ENCODE measurements around the gene CYP2S1.
"Not testable (repeated sequence)": the region's sequence is repeated elsewhere in the genome, so short reads cannot be mapped to it uniquely, and the experiment has no call there.

Gene CYP2S1, protein sequence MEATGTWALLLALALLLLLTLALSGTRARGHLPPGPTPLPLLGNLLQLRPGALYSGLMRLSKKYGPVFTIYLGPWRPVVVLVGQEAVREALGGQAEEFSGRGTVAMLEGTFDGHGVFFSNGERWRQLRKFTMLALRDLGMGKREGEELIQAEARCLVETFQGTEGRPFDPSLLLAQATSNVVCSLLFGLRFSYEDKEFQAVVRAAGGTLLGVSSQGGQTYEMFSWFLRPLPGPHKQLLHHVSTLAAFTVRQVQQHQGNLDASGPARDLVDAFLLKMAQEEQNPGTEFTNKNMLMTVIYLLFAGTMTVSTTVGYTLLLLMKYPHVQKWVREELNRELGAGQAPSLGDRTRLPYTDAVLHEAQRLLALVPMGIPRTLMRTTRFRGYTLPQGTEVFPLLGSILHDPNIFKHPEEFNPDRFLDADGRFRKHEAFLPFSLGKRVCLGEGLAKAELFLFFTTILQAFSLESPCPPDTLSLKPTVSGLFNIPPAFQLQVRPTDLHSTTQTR

DNA sequence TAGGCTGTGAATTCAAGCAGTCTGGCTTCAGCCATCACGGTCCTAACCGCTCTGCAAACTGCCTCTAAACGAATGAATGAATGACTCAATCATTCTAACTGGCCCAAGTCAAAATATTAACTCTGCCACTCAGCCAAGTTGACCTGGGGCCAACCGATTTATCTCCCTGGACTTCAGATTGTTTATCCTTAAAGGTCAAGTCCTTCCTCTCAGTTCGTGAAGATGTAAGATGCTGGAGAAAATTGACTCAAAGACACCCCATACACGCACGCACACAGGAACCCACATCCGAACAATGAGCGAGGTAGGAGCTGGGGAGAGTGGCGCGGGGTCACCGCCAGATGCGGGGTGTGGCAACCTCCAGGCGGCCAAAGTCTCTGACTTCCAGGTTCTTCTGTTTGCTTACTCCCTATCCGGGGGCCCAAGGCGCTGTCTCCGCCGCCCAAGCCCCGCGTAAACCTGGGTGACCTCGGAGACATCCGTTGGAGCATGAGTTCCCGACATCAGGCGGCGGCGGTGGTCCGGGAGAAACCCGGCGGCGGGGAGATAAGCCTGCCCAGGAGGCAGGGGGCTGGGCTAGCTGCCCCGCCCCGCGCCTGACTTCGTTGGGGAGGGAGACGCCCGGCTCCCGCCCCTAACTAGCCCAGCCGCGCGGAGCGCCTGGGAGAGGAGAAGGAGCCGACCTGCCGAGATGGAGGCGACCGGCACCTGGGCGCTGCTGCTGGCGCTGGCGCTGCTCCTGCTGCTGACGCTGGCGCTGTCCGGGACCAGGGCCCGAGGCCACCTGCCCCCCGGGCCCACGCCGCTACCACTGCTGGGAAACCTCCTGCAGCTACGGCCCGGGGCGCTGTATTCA lies at the start of gene CYP2S1:
Gene CYP2S1 (plus strand): TSS at position 646 of the 856 bp plus-strand sequence. CDS start 46 bp downstream, at position 692.
- DNase-seq, result no peak

DNA sequence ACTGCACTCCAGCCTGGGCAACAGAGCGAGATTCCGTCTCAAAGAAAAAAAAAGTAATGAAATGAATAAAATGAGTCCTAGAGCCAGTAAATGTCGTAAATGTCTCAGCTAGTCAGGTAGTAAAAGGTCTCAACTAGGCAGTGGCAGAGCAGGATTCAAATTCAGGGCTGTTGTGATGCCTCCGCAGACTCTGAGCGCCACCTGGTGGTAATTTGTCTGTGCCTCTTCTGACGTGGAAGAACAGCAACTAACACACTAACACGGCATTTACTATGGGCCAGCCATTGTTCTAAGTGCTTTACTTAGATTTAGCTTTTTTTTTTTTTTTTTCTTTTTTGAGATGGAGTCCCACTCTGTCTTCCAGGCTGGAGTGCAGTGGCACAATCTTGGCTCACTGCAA lies 48.6 kb upstream of the CYP2S1 start:
- peak; percentile 30 to 36 for DNase-seq

DNA sequence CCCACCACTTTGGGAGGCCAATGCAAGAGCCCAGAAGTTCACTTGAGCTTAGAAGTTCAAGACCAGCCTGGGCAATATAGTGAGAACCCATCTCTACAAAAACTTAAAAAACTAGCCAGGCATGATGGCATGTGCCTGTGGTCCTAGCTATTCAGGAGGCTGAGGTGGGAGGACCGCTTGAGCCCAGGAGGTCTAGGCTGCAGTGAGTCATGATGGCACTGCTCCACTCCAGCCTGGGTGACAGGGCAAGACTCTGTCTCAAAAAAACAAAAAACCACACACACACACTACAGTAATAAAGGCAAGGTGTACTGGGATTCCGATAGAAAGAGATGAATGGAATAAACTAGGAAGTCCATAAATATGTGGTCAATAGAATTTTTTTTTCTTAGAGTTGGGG lies 43.2 kb upstream of the CYP2S1 start:
- DNase-seq, result no peak

DNA sequence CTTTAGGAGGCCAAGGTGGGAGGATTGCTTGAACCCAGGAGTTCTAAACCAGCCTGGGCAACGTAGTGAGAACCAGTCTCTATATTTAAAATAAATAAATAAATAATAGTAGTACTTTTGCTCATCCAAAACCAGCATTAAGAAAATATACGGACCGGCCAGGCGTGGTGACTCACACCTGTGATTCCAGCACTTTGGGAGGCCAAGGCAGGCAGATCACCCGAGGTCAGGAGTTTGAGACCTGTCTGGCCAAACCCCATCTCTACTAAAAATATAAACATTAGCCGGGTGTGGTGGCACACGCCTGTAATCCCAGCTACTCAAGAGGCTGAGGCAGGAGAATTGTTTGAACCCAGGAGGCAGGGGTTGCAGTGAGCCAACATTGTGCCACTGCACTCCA lies 42.0 kb upstream of the CYP2S1 start:
- DNase-seq, result not testable (repeated sequence)

DNA sequence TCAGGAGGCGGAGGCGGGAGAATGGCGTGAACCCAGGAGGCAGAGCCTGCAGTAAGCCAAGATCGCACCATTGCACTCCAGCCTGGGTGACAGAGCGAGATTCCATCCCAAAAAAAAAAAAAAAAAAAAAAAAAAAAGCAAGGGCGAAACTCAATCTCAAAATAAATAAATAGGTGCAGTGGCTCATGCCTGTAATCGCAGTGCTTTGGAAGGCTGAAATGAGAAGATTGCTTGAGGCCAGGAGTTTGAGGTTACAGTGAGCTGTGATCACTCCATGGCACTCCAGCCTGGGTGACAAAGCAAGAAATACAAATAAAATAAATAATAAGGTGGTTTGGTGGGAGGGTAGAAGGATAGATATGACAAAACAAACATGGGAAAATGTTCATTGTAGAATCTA lies 39.0 kb upstream of the CYP2S1 start:
- no peak for DNase-seq

DNA sequence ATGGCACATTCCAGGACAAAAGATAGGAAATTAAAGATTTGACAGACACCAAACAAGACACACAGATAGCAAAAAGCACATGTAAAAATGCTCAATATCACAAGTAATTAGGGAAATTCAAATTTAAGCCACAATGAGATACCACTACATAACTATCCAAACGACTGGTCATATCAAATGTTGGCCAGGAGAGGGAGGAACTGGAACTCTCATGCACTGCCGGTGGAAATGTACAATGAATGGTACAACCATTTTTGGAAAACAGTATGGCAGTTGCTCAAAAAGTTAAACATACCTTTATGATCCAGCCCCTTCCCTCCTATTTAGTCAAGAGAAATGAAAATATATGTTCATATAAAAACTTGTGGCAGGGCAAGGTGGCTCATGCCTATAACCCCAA lies 36.8 kb upstream of the CYP2S1 start:
- DNase-seq, result no peak

DNA sequence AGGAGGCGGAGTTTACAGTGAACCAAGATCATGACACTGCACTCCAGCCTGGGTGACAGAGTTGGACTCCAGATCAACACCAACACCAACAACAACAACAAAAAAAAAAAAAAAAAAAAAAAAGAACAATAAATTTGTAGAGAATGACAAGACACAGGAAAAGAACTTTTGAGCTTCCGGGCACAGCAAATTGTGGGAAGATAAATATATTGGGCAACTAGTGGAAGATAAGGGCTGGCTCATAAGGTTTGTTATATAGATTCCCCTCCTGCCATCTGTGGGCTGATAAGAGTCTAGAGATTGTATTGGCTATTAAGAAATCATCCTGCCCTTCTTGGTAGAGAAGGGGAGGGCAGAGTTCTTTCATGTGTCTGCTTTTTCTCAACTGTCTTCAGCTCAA lies 33.1 kb upstream of the CYP2S1 start:
- DNase-seq, result no peak

DNA sequence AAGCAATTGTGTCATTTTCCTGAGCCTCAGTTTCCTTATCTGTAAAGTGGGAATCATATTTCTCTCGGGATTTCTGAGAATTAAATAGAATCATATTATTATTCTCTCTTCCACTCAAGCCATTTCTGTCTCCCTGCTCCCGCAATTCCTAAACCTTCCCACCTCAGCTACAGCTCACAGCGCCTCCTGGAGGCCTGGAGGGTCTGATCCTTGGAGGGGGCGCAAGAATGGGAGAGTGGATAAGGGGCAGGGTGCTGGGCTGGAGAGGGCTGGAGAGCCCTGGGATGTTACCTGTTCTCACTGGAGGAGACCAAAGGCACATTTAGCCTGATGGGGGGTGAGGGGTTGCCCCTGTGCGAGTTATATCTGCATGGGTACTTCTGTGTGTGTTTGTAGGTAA lies 31.1 kb upstream of the CYP2S1 start:
- DNase-seq, result no peak

DNA sequence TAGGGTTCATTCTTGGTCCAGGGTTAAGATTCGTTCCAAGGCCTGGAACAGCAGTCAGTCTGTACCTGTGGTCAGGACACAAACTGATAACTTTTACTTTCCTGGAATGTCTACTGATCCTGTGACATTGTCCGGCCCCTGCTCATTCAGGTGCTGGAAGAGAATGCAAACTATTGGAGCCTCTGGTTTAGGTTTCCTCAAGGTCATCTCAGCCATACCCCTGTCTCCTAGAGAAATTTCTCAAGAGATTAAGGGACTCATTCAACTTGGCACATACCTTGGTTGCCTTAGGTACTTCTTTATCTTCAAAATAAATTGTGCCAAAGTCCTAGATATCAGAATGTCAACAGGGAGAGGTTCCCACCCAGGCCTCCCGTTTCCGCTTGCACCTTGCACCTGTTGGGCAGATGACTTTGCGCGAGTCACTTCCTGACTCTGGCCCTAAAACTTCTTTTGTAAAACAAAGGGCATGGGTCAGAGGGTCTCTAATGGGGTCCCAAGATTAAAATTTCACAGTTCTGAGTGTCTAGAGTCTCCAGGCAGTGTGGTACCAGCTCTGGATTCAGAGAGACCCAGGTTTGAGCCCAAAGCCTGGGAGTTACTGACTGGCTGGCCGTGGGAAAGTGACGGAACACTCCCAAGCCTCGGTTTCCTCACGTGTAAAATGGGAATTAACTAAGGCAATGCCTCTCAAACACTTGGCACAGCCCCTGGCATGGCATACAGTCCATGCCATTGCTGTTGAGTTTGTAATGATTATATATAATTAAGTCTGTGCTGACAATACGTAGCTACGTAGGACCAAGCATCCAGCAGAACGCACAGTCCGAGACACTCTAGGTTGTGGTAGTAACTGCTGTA lies 25.8 kb upstream of the CYP2S1 start:
- no peak for DNase-seq

DNA sequence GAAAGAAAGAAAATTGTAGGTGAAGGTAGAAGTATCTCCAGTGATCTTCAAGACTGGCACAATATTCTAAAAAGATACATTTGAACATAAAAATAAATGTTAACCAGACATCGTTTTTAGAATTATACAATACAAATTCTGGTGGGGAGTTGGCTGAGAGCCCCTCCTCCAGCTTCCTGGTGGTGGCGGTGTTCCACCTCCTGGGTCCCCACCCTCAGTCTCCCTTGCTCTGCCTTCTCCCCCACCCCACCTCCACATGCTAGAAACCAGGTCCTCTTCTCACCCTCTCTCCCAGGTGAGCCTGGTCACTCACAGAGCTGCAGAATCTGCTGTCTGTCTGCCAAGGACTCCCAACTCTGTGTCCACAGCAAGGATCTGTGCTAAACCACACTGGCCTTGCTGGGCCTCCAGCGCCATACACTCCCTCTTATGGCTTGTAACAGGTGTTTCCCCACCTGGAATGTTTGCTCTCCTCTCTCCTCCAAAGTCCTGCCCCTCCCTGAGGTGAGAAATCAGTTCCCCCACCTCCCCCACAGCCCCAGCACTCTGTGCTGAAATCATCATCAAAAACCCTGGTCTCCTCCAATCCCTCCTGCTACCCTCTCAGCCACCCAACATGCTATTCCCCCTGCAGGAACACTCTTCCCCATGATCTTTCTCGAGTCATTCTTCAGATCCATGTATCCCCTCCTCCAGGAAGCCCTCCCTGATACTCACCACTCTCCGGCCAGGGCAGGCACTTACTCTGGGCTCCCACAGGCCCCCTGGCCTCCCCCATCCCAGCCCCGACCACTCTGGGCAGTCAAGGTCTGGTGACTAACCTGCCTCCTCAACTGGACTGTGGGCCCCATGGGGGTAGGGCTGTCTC lies 20.5 kb upstream of the CYP2S1 start:
- no peak for DNase-seq

DNA sequence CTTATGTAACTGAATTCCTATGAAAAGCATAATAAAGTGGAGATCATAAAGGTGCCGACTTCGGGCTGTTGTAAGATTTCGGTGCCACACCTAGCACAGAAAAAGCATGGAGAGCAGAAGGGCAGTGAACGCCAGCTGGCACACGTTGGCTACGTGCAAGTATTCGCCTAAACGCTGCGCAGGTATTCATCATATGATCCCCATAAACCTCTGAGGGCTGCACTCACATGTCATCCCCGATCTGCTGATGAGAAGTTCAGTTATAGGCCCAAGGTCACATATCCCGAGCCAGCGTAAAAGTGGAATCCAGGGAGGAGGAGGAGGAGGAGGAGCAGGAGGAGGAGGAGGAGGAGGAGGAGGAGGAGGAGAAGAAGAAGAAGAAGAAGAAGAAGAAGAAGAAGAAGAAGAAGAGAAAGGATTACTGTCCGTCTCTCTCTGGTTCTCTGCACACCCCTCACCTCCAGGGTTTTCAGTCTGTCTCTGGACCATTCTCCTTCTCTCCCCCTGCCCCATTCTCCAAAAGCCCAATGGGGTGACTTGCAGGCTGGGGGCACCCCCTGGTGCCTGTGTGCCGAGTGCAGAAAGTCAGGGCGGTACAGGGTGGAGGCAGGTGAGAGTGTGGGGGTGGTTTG lies 18.6 kb upstream of the CYP2S1 start:
- DNase-seq, result no peak

DNA sequence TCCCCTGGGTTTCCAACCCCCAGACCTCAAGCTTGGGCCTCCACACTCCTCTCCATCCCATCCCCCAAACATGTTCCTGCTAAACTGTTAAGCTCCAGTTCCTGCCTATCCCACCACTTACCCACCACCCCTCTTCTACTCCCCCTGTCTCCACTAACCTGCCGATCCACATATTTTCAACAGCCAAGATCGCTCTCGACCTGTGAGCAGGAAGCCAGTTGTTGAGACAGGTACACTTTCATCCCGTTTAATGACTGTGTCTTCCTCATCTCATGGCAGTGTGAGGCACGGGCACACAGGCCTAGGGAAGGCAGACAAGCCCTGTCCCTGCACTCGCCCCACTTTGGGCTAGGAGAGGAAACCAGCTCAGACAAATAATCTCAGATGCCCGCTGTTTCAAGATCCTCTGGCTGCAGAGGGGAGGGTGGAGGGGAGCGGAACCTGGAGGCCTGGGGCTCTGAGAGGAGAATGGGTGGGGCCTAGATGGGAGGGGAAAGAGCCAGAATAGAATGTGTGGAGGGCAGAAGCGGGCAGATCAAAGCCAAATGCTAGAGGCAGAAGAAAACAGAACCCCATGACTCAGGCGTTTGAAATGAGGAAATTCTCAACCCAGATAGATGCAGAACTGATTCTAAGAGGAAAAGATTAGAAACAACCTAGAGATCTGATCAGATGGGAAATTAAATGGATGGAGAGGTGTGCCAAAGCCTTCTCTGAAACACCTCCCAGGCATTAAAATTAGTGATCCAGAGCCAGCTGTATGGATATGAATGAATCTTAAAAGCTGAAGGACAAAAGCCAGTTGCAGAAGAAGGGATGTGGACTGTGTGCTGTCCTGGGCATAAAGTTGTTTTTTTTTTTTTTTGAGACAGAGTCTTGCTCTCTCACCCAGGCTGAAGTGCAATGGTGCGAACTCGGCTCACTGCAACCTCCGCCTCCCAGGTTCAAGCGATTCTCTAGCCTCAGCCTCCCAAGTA lies 16.9 kb upstream of the CYP2S1 start:
- DNase-seq, result peak in 1 of 2 donors; percentile 24

DNA sequence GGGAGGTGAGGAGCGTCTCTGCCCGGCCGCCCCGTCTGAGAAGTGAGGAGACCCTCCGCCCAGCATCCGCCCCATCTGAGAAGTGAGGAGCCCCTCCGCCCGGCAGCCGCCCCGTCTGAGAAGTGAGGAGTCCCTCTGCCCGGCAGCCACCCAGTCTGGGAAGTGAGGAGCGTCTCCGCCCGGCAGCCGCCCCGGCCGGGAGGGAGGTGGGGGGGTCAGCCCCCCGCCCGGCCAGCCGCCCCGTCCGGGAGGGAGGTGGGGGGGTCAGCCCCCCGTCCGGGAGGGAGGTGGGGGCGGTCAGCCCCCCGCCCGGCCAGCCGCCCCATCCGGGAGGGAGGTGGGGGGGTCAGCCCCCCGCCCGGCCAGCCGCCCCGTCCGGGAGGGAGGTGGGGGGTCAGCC lies 12.8 kb upstream of the CYP2S1 start:
- not testable (repeated sequence) for DNase-seq

DNA sequence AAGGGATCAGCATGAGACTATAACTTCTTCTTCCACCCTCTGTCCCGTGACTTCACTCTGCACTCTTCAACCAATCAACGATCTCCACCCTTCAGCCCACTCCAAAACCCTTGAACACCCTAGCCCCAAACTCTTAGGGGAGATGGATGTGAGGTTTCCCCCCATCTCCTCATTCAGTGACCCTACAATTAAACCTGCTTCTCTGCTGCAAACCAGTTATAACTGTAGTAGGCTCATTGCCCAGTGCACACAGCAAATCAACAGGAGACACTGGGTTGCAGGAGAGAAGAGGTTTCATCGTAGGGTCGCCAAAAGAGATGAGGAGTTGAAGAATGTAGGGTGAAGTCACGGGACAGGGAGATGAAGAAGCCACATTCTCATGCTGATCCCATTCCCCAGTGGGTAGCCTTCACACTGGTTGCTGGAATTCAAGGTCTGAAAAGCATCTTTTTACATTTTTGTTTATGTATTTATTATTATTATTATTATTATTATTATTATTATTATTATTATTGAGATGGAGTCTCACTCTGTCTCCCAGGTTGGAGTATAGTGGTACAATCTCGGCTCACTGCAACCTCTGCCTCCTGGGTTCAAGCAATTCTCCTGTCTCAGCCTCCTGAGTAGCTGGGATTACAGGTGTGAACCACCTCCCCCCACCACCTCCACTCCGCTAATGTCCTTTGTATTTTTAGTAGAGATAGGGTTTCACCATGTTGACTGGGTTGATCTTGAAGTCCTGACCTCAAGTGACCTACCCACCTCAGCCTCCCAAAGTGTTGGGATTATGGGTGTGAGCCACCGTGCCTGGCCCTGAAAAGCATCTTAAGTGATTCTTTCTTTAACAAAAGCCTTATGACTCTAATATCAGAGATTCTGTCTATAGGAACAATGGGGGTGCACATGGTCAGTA lies 5.8 kb upstream of the CYP2S1 start:
- no peak for DNase-seq

DNA sequence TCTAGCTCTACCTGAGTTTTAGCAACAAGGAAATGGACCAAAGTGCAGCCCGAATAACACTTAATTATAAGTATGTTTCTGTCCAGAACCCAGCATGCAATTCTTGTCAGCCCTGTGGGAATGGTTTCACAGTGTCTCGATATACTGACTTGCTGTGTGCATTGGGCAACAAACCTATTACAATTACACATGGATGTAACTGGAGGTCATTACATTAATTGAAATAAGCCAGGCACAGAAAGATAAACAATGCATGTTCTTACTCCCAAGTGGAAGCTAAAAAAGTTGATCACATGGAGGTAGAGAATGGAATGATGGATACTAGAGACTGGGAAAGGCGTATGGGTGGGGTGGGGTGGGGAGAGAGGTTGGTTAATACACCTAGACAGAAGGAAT lies 5.1 kb upstream of the CYP2S1 start:
- DNase-seq, result no peak

DNA sequence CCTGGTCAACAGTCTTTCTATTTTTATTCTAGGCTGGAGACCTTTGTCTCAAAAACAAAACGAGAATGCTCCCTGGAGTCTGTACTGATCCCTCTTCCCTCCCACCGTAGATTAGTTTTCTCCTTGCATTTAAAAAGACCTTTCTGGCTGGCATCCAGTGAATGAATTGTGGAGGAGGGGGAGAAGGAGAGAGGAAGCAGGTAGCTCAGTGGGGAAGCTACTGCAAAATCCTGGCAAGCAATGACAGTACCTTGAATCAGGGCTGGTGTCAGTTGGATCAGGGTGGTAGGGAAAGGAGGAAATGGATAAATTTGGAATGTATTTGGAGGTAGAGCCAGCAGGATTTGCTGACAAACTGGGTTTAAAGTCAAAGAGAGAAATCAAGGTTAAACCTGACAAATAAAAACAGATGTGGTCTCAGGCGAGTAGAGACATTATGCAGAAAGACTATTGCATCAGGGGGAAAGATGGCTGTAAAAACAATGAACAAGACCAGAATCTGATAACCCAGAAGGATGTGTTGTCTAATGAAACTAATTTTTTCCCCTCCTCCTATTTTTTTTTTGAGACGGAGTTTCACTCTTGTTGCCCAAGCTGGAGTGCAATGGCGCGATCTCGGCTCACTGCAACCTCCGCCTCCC lies 3.5 kb upstream of the CYP2S1 start:
- DNase-seq, result no peak

DNA sequence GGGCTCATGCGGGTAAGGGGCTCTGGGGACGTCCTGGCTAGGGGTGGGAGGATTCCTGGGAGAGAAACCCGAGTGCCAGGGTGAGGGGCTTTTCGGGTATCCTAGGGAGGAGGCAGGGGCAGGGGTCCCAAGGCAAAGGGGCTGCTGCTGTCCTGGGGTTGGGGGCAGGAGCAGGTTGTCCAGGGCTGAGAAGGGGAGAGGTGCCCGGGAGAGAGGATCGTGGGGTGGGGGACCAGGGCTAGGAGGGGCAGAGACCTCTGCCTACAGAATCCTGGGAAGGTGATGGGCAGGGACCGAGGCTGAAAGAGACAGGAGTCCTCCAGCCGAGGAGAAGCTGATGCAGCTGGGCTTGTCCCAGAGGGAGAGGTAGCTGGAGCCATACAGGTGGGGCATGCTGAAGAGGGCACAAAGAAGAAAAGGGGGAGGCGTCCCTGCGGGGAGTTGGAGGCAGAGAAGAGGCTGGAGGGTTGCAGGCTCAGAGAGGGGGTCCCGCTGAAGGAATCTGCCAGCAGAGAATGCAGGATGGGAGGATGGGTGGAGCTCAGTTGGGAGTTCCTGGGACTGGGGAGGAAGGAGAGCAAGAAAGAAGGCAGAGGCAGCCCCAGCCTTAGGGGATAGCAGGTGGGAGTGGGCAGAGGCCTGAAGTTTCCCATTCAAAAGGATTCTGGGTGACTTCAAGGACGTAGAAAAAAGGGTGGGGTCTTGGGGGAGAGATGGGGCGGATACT lies 574 bp downstream of the CYP2S1 start:
- no peak for DNase-seq

DNA sequence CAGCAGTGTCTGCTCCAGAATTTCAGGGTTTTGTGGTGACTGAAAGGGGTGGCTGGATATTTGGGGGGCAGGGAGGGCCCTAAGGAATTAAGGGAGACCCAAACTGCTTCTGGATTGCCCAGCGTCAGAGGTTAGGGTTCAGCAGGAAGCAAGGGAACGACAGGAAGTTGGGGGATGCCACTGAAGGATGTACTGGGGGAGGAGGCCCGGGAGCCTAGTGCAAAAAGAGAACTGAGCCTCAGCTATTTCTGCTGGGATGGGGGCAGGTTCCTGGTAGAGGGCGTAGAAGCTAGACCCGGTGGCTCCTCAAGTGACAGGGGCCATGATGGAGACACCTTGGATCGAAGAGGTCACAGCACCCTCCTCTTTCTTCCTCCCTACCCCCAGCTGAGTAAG lies 1.1 kb downstream of the CYP2S1 start:
- DNase-seq, result no peak

Measured in hippocampal formation (tissue), 2 donors.